ENCODE measurements around the gene FAM90A1.
"Not testable (repeated sequence)": the region's sequence is repeated elsewhere in the genome, so short reads cannot be mapped to it uniquely, and the experiment has no call there.

FAM90A1 gene

GRCh38 chr12:8233300-8233855 is 6.0 kb upstream of the FAM90A1 start:
- DNase-seq, result not testable (repeated sequence)

- peak; percentile 20 for DNase-seq
Observed at GRCh38 chr12:8231666-8232608, 4.5 kb upstream of the FAM90A1 start.

- not testable (repeated sequence) for DNase-seq
Observed at GRCh38 chr12:8231049-8231448, 3.6 kb upstream of the FAM90A1 start.

- DNase-seq, result not testable (repeated sequence)
Observed at GRCh38 chr12:8229486-8229885, 2.1 kb upstream of the FAM90A1 start.

GRCh38 chr12:8228607-8229006 is 1.2 kb upstream of the FAM90A1 start:
- DNase-seq, result not testable (repeated sequence)

- DNase-seq, result not testable (repeated sequence)
Observed at GRCh38 chr12:8227732-8228077, 287 bp upstream of the FAM90A1 start.

GRCh38 chr12:8226355-8226754 is 1.1 kb downstream of the FAM90A1 start:
- DNase-seq, result no peak

GRCh38 chr12:8224782-8225181 is 2.6 kb downstream of the FAM90A1 start:
- not testable (repeated sequence) for DNase-seq

GRCh38 chr12:8223646-8224045 is 3.8 kb downstream of the FAM90A1 start:
- DNase-seq, result not testable (repeated sequence)

GRCh38 chr12:8222303-8222702 is 5.1 kb downstream of the FAM90A1 start:
- DNase-seq, result not testable (repeated sequence)

GRCh38 chr12:8221844-8222243 is 5.6 kb downstream of the FAM90A1 start:
- not testable (repeated sequence) for DNase-seq

GRCh38 chr12:8221375-8221774 is 6.0 kb downstream of the FAM90A1 start:
- peak; percentile 76 for DNase-seq

- peak; percentile 29 for DNase-seq
Observed at GRCh38 chr12:8218711-8219382, 8.6 kb downstream of the FAM90A1 start.

GRCh38 chr12:8197685-8198308 is 29.6 kb downstream of the FAM90A1 start:
- not testable (repeated sequence) for DNase-seq

GRCh38 chr12:8188088-8188487 is 39.3 kb downstream of the FAM90A1 start:
- DNase-seq, result not testable (repeated sequence)

GRCh38 chr12:8184206-8184605 is 43.2 kb downstream of the FAM90A1 start:
- DNase-seq, result not testable (repeated sequence)

GRCh38 chr12:8183346-8183745 is 44.1 kb downstream of the FAM90A1 start:
- not testable (repeated sequence) for DNase-seq

- DNase-seq, result not testable (repeated sequence)
Observed at GRCh38 chr12:8182923-8183322, 44.5 kb downstream of the FAM90A1 start.

- DNase-seq, result not testable (repeated sequence)
Observed at GRCh38 chr12:8181271-8181670, 46.1 kb downstream of the FAM90A1 start.

GRCh38 chr12:8179989-8180585 is 47.3 kb downstream of the FAM90A1 start:
- peak; percentile 77 for DNase-seq

- DNase-seq, result not testable (repeated sequence)
Observed at GRCh38 chr12:8172911-8173310, 54.5 kb downstream of the FAM90A1 start.
